OCI-LY3 (cell line): Measurements from ENCODE around the gene TRAF3IP3.

ENCODE experiments used
- H2AFZ ChIP-seq: fragments of 200-600, 300-600 bp; shearing (Covaris generic); 2 replicates; pipeline ENCODE4 v1.6.0; 2014; ENCODE audit warnings: antibody characterized with exemption, low read depth, low read length
- H3K27ac ChIP-seq: fragments of 200-600, 300-600 bp; sonication (generic); 2 replicates; pipeline ENCODE4 v1.5.1; 2014; ENCODE audit warnings: mild to moderate bottlenecking, low read length, moderate library complexity, mixed read lengths
- H3K27me3 ChIP-seq: fragments of 200-600, 300-600 bp; sonication (generic); 2 replicates; pipeline ENCODE4 v1.6.1; 2014; ENCODE audit warnings: low read depth, low read length, mixed read lengths
- H3K36me3 ChIP-seq: fragments of 200-600, 300-600 bp; sonication (generic); replicated peaks from 2 replicates; pipeline ENCODE3; 2014; ENCODE audit warnings: low read depth, low read length, mixed read lengths
- H3K4me1 ChIP-seq: fragments of 300-600, 200-600 bp; sonication (generic); 2 replicates; pipeline ENCODE4 v1.6.1; 2014; ENCODE audit warnings: low read length, mixed read lengths
- H3K4me2 ChIP-seq: fragments of 200-600, 300-600 bp; sonication (generic); 2 replicates; pipeline ENCODE4 v1.6.1; 2014; ENCODE audit warnings: low read length, mixed read lengths
- H3K4me3 ChIP-seq: fragments of 300-600, 200-600 bp; sonication (generic); 2 replicates; pipeline ENCODE4 v1.5.1; 2014; ENCODE audit warnings: antibody characterized with exemption, mild to moderate bottlenecking, low read length, moderate library complexity
- H3K79me2 ChIP-seq: fragments of 300-600, 200-600 bp; shearing (Covaris generic); 2 replicates; pipeline ENCODE4 v1.6.1; 2014; ENCODE audit warnings: mild to moderate bottlenecking, low read length, mixed read lengths
- H3K9ac ChIP-seq: fragments of 300-600, 200-600 bp; shearing (Covaris generic); 2 replicates; pipeline ENCODE4 v1.6.0; 2014; ENCODE audit warnings: mild to moderate bottlenecking, low read length, moderate library complexity
- H3K9me3 ChIP-seq: fragments of 200-600, 300-600 bp; shearing (Covaris generic); 2 replicates; pipeline ENCODE4 v1.6.1; 2014; ENCODE audit warnings: low read length, mixed read lengths; ENCODE audit not compliant: insufficient read depth
- H4K20me1 ChIP-seq: fragments of 200-600, 300-600 bp; sonication (generic); 2 replicates; pipeline ENCODE4 v1.6.1; 2016; ENCODE audit warnings: low read length, mixed read lengths; ENCODE audit not compliant: insufficient read depth
- EZH2phosphoT487 ChIP-seq: fragments of 200-600 bp; shearing (Covaris generic); IDR thresholded peaks from 2 replicates; pipeline ENCODE4 v1.6.1; 2018; ENCODE audit warnings: antibody characterized with exemption, mixed run types, low read depth
- TF ChIP-seq, protein P1 (sequence below): fragments of 200-600, 300-600 bp; sonication (generic); IDR thresholded peaks from 2 replicates; pipeline ENCODE4 v1.5.1; 2014; ENCODE audit warnings: antibody characterized with exemption, low read length, low read depth

TRAF3IP3 gene

DNA sequence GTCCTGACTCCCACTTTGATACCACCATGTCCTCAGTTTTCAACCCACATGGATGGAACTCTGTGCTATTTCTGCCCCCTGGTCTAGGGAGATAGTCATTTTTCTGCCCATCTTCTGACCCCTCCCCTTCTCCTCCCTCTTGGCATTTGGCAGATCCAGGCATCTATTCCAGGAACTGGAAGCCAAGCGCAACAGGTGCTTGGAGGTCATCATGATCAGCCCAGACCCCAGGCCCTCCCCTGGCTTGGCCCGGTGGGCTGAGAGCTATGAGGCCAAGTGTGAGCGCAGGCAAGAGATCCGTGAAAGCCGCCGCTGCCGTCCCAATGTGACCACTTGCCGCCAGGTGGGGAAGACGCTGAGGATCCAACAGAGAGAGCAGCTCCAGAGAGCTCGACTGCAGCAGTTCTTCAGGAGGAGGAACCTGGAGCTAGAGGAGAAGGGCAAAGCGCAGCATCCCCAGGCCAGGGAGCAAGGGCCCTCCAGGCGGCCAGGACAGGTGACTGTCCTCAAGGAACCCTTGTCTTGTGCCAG, 4.0 kb downstream of the TRAF3IP3 start:
- H3K9me3 ChIP-seq, result no peaks in the 10 kb centered on the region
- peaks cover 52% of the 10 kb centered on the region for H3K4me1 ChIP-seq
- no peak overlapping the region for H3K9ac ChIP-seq
- no peak overlapping the region for H3K4me3 ChIP-seq
- H3K27me3 ChIP-seq, result no peaks in the 10 kb centered on the region
- no peak overlapping the region for H3K4me2 ChIP-seq
- TF ChIP-seq EZH2phosphoT487, result no peak
- TF ChIP-seq, protein P1, sequence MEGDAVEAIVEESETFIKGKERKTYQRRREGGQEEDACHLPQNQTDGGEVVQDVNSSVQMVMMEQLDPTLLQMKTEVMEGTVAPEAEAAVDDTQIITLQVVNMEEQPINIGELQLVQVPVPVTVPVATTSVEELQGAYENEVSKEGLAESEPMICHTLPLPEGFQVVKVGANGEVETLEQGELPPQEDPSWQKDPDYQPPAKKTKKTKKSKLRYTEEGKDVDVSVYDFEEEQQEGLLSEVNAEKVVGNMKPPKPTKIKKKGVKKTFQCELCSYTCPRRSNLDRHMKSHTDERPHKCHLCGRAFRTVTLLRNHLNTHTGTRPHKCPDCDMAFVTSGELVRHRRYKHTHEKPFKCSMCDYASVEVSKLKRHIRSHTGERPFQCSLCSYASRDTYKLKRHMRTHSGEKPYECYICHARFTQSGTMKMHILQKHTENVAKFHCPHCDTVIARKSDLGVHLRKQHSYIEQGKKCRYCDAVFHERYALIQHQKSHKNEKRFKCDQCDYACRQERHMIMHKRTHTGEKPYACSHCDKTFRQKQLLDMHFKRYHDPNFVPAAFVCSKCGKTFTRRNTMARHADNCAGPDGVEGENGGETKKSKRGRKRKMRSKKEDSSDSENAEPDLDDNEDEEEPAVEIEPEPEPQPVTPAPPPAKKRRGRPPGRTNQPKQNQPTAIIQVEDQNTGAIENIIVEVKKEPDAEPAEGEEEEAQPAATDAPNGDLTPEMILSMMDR, result no peak
- H3K36me3 ChIP-seq, result peaks cover 31% of the 10 kb centered on the region
- peaks cover 12% of the 10 kb centered on the region; the same call in 1 of the 2 replicates for H3K79me2 ChIP-seq
- no peak overlapping the region for H3K27ac ChIP-seq
- no peak overlapping the region for H2AFZ ChIP-seq
- H4K20me1 ChIP-seq, result no peaks in the 10 kb centered on the region

DNA sequence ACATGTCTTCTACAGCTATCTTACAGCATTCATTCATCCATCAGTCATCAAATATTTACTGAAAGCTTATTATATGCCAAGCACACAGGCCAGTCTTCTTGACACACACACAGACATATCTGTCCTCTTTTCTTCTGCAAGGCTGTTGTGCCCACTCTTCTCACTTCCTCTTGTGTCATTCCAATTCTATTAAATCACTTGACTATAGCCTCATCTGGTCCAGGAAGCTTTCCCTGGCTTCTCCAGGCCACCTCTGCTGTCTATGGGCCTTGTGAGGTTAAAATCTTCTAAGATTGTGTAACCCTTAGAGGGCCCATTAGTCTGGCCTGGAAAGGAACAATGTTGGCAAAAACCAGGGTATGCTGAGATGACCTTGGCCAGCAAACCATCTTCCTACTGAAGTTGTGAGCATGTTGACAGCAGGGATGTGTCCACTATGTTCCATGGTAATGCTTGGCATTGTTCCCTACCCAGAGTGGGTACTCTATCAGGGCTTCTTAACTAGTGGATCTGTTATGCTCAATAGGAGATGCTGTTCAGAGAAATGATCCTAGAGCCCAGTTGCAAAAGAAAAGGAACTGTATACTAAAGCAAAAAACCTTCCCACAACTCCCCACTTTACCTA, 5.3 kb downstream of the TRAF3IP3 start:
- H3K4me2 ChIP-seq, result no peak overlapping the region

DNA sequence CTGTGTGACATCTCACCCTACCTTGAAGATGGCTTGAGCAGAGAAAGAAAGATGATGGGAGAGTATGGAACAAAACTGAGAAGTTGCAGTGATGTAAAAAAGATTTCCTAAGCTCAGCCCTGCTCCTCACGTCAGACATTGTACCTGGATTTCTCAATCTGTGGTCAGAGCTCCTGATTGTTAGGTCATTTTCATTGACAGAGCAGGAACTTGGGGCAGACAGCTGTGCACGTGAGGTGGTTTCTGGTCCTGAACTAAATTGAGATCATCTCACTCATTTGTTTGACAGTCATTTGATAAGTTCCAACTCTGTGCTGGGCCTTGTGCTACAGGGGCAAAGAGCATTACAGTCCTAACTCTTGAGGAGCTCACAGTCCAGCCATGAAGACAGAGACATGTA, 10.2 kb downstream of the TRAF3IP3 start:
- H3K9ac ChIP-seq, result no peak overlapping the region
- no peaks in the 10 kb centered on the region for H3K9me3 ChIP-seq
- H3K27ac ChIP-seq, result no peak overlapping the region
- no peaks in the 10 kb centered on the region for H4K20me1 ChIP-seq
- H3K4me1 ChIP-seq, result peaks cover 53% of the 10 kb centered on the region
- no peak overlapping the region for H3K4me3 ChIP-seq
- H3K36me3 ChIP-seq, result peaks cover 31% of the 10 kb centered on the region
- H3K4me2 ChIP-seq, result no peak overlapping the region
- no peaks in the 10 kb centered on the region for H3K27me3 ChIP-seq
- H3K79me2 ChIP-seq, result no peaks in the 10 kb centered on the region
- H2AFZ ChIP-seq, result no peak overlapping the region
- TF ChIP-seq, protein P1, result no peak
- TF ChIP-seq EZH2phosphoT487, result no peak

More for the DNA sequence above, 5.3 kb downstream of the TRAF3IP3 start:
- H2AFZ ChIP-seq, result no peak overlapping the region
- H3K27ac ChIP-seq, result no peak overlapping the region
- TF ChIP-seq, protein P1, result no peak
- no peak for TF ChIP-seq EZH2phosphoT487
- no peak overlapping the region for H3K9ac ChIP-seq
- H3K4me3 ChIP-seq, result no peak overlapping the region
- H3K36me3 ChIP-seq, result peaks cover 35% of the 10 kb centered on the region
- H3K79me2 ChIP-seq, result peaks cover 11% of the 10 kb centered on the region; the same call in 1 of the 2 replicates
- no peaks in the 10 kb centered on the region for H3K27me3 ChIP-seq
- H3K4me1 ChIP-seq, result peaks cover 46% of the 10 kb centered on the region
- H3K9me3 ChIP-seq, result no peaks in the 10 kb centered on the region
- no peaks in the 10 kb centered on the region for H4K20me1 ChIP-seq

DNA sequence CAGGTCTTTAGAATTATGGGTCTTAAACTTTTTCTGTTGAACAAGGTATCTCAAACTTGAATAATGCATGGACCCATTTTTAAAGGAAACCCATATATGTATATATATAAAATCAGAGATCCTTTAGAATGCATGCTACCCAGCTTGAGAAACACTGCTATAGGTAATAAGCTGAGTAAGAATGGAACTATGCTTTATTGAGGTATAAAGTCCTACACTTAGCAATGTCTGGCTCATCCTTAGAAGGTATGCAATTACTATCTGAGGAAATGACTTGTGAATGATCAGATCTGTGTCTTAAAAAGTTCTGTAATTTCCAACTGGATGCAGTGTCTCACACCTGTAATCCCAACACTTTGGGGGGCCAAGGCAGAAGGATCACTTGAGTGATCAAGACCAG, 11.2 kb downstream of the TRAF3IP3 start:
- Histone ChIP-seq H2AFZ (no peak overlapping the region), H3K36me3 (peaks cover 27% of the 10 kb centered on the region), H3K27ac (no peak overlapping the region), H3K9me3 (no peaks in the 10 kb centered on the region), H3K4me1 (peaks cover 50% of the 10 kb centered on the region), H4K20me1 (no peaks in the 10 kb centered on the region), H3K4me2 (no peak overlapping the region), H3K79me2 (no peaks in the 10 kb centered on the region), H3K27me3 (no peaks in the 10 kb centered on the region), H3K9ac (no peak overlapping the region), H3K4me3 (no peak overlapping the region)
- no peak for TF ChIP-seq EZH2phosphoT487
- TF ChIP-seq, protein P1, result no peak
